ENCODE data around the gene GRAMD1C.

Gene GRAMD1C

GRCh38 chr3:113795693-113796092, 42.9 kb upstream of the GRAMD1C start:
- Histone ChIP-seq H3F3A (ENCODE audit: insufficient read depth, low read length) (no peaks in the 10 kb centered on the region), H3K4me1 (ENCODE audit: insufficient read depth, low read length, severe bottlenecking) (no peaks in the 10 kb centered on the region), H3K27me3 (ENCODE audit: insufficient read depth, low read length) (no peaks in the 10 kb centered on the region), H4K20me1 (ENCODE audit: insufficient read depth, low read length) (no peaks in the 10 kb centered on the region), H3K36me3 (ENCODE audit: insufficient read depth, low read length) (peaks cover 61% of the 10 kb centered on the region), H3K9ac (ENCODE audit: low read length) (no peak overlapping the region), H2AFZ (ENCODE audit: low read length) (no peak overlapping the region), H3K27ac (ENCODE audit: low read depth, low read length, poor library complexity, severe bottlenecking) (no peak overlapping the region), H3K9me3 (ENCODE audit: low read length) (no peaks in the 10 kb centered on the region), H3K79me2 (ENCODE audit: insufficient read depth, low read length) (no peaks in the 10 kb centered on the region), H3K9me2 (ENCODE audit: low read depth, low read length) (no peaks in the 10 kb centered on the region), H3K4me3 (ENCODE audit: low read depth, low read length, poor library complexity, severe bottlenecking) (no peak overlapping the region), H3K4me2 (ENCODE audit: low read length) (no peak overlapping the region)
- TF ChIP-seq EZH2 (IDR thresholded peaks at IDR 0.05; ENCODE audit: borderline replicate concordance, low read length), result no peak
- TF ChIP-seq CTCF (IDR thresholded peaks at IDR 0.05; ENCODE audit: low read length), result no peak

GRCh38 chr3:113802795-113803455, 35.7 kb upstream of the GRAMD1C start:
- peaks cover 87% of the 10 kb centered on the region for H3K36me3 ChIP-seq (ENCODE audit: insufficient read depth, low read length)

GRCh38 chr3:113804661-113805060, 33.9 kb upstream of the GRAMD1C start:
- H3K4me1 ChIP-seq (ENCODE audit: insufficient read depth, low read length, severe bottlenecking), result no peaks in the 10 kb centered on the region
- H2AFZ ChIP-seq (ENCODE audit: low read length), result no peak overlapping the region
- no peak overlapping the region for H3K4me3 ChIP-seq (ENCODE audit: low read depth, low read length, poor library complexity, severe bottlenecking)
- no peak overlapping the region for H3K27ac ChIP-seq (ENCODE audit: low read depth, low read length, poor library complexity, severe bottlenecking)
- H4K20me1 ChIP-seq (ENCODE audit: insufficient read depth, low read length), result no peaks in the 10 kb centered on the region
- no peaks in the 10 kb centered on the region for H3F3A ChIP-seq (ENCODE audit: insufficient read depth, low read length)
- H3K9ac ChIP-seq (ENCODE audit: low read length), result no peak overlapping the region
- H3K79me2 ChIP-seq (ENCODE audit: insufficient read depth, low read length), result no peaks in the 10 kb centered on the region
- TF ChIP-seq CTCF (IDR thresholded peaks at IDR 0.05; ENCODE audit: low read length) (no peak), EZH2 (IDR thresholded peaks at IDR 0.05; ENCODE audit: borderline replicate concordance, low read length) (no peak)
- no peaks in the 10 kb centered on the region for H3K9me2 ChIP-seq (ENCODE audit: low read depth, low read length)
- peaks cover 79% of the 10 kb centered on the region for H3K36me3 ChIP-seq (ENCODE audit: insufficient read depth, low read length)
- no peaks in the 10 kb centered on the region for H3K27me3 ChIP-seq (ENCODE audit: insufficient read depth, low read length)
- H3K4me2 ChIP-seq (ENCODE audit: low read length), result no peak overlapping the region
- H3K9me3 ChIP-seq (ENCODE audit: low read length), result no peaks in the 10 kb centered on the region

More at GRCh38 chr3:113802795-113803455, 35.7 kb upstream of the GRAMD1C start:
- Histone ChIP-seq H3K4me2 (ENCODE audit: low read length) (no peak overlapping the region), H3K79me2 (ENCODE audit: insufficient read depth, low read length) (no peaks in the 10 kb centered on the region), H3K9me3 (ENCODE audit: low read length) (no peaks in the 10 kb centered on the region), H3K27ac (ENCODE audit: low read depth, low read length, poor library complexity, severe bottlenecking) (no peak overlapping the region), H3K27me3 (ENCODE audit: insufficient read depth, low read length) (no peaks in the 10 kb centered on the region), H3F3A (ENCODE audit: insufficient read depth, low read length) (no peaks in the 10 kb centered on the region), H3K9me2 (ENCODE audit: low read depth, low read length) (no peaks in the 10 kb centered on the region), H3K4me1 (ENCODE audit: insufficient read depth, low read length, severe bottlenecking) (no peaks in the 10 kb centered on the region), H4K20me1 (ENCODE audit: insufficient read depth, low read length) (no peaks in the 10 kb centered on the region), H2AFZ (ENCODE audit: low read length) (no peak overlapping the region), H3K9ac (ENCODE audit: low read length) (no peak overlapping the region), H3K4me3 (ENCODE audit: low read depth, low read length, poor library complexity, severe bottlenecking) (no peak overlapping the region)
- TF ChIP-seq CTCF (IDR thresholded peaks at IDR 0.05; ENCODE audit: low read length) (no peak), EZH2 (IDR thresholded peaks at IDR 0.05; ENCODE audit: borderline replicate concordance, low read length) (no peak)
